ENCODE measurements around the gene NONO.
"Not testable (repeated sequence)": the region's sequence is repeated elsewhere in the genome, so short reads cannot be mapped to it uniquely, and the experiment has no call there.

NONO gene

GRCh38 chrX:71291381-71291780 is 7.9 kb downstream of the NONO start:
- no peak for DNase-seq

DNA sequence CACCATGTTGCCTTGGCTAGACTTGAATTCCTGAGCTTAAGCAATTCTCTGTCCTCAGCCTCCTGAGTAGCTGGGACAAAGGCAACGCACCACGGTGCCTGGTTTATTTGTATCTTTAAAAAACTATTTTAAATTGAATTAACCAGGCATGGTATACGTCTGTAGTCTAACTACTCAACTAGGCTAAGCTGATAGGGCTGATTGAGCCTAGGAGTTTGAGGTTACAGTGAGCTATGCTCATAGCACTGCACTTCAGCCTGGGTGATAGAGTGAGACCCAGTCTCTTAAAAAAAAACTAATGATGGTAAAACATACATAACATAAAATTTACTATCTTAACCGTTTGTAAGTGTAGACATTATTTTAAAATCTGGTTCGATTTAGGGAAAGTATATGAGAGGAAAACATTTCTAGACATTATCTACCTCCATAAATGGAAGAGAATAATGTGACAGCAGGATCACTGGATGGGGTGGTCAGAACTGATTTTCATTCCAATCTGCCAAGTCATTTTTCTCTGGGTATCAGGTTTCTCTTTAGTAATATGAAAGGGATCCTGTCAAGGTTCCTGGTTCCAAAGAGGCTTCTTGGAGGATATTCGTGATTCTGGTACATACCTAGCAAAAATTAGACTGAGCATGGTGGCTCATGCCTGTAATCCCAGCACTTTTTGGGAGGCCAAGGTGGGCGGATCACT is 9.4 kb downstream of the NONO start:
- DNase-seq = no peak

DNA sequence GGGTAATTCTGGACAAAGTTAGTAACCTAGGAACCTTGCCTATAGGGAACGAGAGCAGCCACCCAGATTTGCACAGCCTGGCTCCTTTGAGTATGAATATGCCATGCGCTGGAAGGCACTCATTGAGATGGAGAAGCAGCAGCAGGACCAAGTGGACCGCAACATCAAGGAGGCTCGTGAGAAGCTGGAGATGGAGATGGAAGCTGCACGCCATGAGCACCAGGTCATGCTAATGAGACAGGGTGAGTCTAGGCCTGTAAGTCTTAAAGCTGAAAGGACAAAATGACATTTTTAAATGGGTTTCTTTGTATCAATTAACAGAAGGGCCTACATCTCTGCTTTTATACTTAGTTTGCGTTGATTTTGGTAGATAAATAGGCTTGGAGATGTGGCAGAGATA is 13.4 kb downstream of the NONO start:
- no peak for DNase-seq

DNA sequence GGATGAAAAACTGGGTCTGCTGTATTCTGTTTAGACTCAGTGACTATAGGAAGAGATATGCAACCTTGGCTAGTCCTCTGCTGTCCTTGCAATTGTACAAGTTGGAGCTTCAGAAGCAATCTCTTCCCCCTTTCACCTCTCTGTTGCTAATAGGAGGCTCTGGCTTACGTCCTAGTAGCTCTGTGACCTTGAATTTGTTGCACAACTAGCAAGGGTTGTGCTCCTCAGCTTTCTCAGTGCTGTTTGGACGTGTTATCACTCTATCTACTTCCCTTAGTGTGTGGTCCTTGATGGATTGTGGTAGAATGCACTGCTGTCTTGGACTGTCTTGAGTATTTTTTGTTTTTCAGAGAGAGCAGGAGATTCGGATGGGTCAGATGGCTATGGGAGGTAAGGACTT is 14.7 kb downstream of the NONO start:
- no peak for DNase-seq

DNA sequence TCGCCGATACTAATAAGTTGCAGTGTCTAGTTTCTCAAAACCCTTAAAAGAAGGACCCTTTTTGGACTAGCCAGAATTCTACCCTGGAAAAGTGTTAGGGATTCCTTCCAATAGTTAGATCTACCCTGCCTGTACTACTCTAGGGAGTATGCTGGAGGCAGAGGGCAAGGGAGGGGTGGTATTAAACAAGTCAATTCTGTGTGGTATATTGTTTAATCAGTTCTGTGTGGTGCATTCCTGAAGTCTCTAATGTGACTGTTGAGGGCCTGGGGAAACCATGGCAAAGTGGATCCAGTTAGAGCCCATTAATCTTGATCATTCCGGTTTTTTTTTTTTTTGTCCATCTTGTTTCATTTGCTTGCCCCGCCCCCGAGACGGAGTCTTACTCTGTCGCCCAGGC is 16.6 kb downstream of the NONO start:
- DNase-seq = not testable (repeated sequence)

DNA sequence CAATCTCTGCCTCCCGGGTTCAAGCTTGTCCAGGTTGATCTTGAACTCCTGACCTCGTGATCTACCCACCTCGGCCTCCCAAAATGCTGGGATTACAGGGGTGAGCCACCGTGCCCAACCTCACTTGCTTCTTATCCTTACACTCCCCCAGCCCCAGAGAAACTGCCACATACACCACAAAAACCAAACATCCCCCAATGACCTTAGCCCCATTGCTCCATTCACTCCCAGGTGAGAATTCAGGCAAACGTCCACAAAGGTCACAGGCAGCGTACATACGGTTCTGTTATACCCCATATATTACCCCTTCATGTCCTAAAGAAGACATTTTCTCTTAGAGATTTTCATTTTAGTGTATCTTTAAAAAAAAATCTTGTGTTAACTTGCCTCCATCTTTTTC is 17.1 kb downstream of the NONO start:
- not testable (repeated sequence) for DNase-seq

GRCh38 chrX:71301195-71301924 is 17.9 kb downstream of the NONO start, which contains the start of gene ITGB1BP2:
ITGB1BP2 (plus strand) TSS chrX:71301750; CDS start chrX:71301807, 57 bp downstream.
- no peak for DNase-seq

DNA sequence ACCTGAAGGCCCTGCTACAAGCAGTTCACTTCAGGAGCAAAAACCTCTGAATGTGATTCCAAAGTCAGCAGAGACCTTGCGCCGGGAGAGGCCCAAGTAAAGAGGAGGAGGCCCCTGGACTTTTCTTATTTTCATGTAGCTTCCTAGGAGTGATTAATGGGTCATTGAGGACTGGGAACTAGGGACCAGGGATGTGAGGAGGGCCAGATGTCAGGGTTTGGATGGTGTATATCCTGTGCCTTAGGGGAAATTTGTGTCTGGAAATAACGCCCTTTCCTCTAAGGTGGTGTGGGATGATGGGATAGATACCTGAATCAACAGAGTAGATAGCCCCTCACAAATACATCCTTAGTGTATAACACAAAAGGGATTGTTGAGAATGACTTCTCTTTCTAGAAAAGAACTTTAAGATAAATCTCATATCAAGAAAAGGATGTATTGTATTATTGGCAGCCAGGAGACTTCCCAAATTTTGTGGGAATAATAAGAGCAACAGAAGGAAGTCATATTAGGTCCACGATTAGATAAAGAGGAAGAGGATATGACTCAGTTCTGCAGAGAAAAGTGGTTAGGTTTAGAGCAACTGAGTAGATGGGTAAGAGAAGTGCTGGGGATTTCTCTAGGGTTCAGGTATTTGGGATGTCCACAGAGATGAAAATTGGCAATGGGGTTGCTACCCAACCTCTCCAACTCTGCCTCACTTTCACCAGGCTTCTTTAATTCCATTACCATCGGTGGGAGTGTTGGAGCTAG is 19.2 kb downstream of the NONO start:
- DNase-seq = no peak

GRCh38 chrX:71304561-71304960 is 21.1 kb downstream of the NONO start:
- DNase-seq = no peak

DNA sequence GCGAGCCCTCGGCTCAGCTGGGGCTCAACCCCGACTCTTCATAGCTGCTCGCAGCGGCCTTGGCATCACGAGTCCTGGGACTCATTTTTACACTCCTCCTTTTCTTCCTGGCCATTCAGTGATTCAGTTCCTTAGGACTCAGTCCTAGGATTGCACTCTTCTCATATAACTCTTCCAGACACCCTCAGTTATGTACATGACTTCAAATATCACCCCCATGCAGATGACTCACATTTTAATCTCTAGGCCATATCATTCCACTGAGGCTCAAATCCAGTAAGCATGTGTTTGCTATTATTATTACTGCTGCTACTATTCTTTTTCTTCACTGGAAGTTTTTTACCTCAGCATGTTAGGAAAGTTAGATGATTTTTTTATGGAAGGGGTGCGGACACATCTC is 32.5 kb downstream of the NONO start:
- DNase-seq = no peak

- not testable (repeated sequence) for DNase-seq
These were observed 33.5 kb downstream of the NONO start for GRCh38 chrX:71316959-71317358.

GRCh38 chrX:71320126-71320525 is 36.7 kb downstream of the NONO start:
- DNase-seq = no peak

- DNase-seq = no peak
These were observed 38.3 kb downstream of the NONO start for GRCh38 chrX:71321731-71322130.

GRCh38 chrX:71324452-71324851 is 41.0 kb downstream of the NONO start:
- DNase-seq = not testable (repeated sequence)

- no peak for DNase-seq
These were observed 43.0 kb downstream of the NONO start for GRCh38 chrX:71326394-71326793.

GRCh38 chrX:71349151-71349665 is 65.8 kb downstream of the NONO start:
- not testable (repeated sequence) for DNase-seq

- DNase-seq = not testable (repeated sequence)
These were observed 66.4 kb downstream of the NONO start for GRCh38 chrX:71349867-71350266.
